Left renal cortex interstitium (tissue), 4 donors: ENCODE results near the gene KNDC1. TPM values are rescaled to one million over a fixed set of nuclear protein-coding genes. Genes with fewer than 3 reads are reported as not detected.
"Not testable (repeated sequence)": the region's sequence is repeated elsewhere in the genome, so short reads cannot be mapped to it uniquely, and the experiment has no call there.

Experiments
- DNase-seq, 4 donors: peaks; one replicate each; pipeline ENCODE4 v3.0.0-alpha.2; 2013; ENCODE audit warnings: low read depth in 4 of 4, low spot score in 2 of 4, missing footprints in 1 of 4
- polyA plus RNA-seq, 4 donors: library from polyadenylated mRNA; unstranded; fragments of 120-200 nt; gene quantifications; one replicate each; pipeline ENCODE4 v1.2.1, GENCODE V29; 2013; ENCODE audit not compliant: insufficient read length in 4 of 4

KNDC1 gene
- polyA plus RNA-seq, 4 donors: 4.5 to 11.4 (median 8.2) TPM

GRCh38 chr10:133141144-133141957, 18.7 kb upstream of the KNDC1 start:
- DNase-seq: no peak

DNA sequence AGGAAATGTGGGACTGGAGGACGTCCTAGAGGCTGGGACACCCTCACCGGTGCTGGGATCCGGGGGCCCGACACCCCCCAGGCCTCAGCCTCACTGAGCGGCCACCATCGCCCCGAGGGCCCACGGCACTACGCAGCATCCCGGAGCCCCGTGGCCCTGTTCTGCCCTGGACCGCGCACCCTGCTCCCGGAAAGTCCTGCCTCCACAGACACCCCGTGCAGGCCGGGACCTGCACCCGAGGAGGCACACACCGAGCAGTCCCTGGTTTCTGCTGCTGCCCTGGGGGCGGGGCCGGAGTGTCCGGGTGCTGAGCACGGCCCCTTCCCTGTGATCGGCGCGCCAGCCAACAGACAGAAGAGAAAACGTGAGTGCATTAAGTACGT, 18.1 kb upstream of the KNDC1 start:
- DNase-seq: no peak

GRCh38 chr10:133142523-133143199, 17.4 kb upstream of the KNDC1 start:
- no peak for DNase-seq

DNA sequence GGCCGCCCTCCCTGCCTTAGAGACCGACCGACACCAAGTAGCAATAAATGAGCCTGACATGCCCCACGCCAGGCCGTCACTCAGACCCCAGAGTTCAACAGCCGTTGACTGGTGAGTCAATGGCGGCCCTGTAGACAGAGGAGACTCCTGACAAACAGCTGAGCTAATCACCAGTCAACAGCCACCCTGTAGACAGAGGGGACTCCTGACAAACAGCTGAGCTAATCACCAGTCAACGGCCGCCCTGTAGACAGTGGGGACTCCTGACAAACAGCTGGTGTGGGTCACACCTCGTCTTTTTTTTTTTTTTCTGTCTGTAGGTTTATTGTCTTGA, 16.9 kb upstream of the KNDC1 start:
- no peak for DNase-seq

- no peak for DNase-seq
Observed at GRCh38 chr10:133143546-133143945, 16.5 kb upstream of the KNDC1 start.

- no peak for DNase-seq
Observed at GRCh38 chr10:133144771-133145170, 15.2 kb upstream of the KNDC1 start.

GRCh38 chr10:133150226-133150625, 9.8 kb upstream of the KNDC1 start:
- no peak for DNase-seq

- DNase-seq: no peak
Observed at GRCh38 chr10:133150656-133151055, 9.4 kb upstream of the KNDC1 start.

DNA sequence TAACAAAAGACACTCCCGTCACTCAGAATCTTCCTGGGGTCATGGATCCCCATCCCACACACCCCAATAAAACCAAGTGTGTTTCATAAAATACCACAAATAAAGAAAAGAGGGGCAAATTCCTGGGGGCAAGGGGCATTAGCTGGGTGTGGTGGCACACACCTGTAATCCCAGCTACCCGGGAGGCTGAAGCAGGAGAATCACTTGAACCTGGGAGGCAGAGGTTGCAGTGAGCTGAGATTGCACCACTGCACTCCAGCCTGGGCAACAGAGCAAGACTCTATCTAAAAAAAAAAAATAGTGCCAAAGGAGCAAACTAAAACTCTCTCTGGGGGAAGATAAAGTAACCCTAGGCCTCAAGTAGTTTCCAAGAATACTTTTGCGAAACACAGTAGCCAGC, 8.9 kb upstream of the KNDC1 start:
- DNase-seq: not testable (repeated sequence)

DNA sequence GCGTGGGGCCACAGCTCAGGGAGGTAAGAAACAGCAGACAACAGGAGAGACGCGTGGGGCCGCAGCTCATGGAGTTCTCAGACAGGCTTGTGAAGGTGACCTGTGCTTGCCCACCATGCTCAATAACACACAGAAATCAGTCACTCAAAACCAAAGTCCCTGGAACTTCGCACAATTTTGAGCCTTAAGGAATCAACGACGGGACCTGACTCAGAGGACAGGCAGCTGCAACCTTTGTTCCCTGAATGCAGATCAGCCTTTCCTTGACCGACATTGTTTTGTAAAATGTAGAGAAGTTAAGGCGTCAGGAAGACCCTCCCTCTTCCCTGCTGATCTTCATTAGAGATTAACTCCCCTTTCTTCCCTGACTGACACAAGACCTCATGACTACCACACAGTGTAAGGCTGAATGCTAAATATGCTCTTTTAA, 8.5 kb upstream of the KNDC1 start:
- DNase-seq: no peak

- no peak for DNase-seq
Observed at GRCh38 chr10:133154411-133154810, 5.6 kb upstream of the KNDC1 start.

DNA sequence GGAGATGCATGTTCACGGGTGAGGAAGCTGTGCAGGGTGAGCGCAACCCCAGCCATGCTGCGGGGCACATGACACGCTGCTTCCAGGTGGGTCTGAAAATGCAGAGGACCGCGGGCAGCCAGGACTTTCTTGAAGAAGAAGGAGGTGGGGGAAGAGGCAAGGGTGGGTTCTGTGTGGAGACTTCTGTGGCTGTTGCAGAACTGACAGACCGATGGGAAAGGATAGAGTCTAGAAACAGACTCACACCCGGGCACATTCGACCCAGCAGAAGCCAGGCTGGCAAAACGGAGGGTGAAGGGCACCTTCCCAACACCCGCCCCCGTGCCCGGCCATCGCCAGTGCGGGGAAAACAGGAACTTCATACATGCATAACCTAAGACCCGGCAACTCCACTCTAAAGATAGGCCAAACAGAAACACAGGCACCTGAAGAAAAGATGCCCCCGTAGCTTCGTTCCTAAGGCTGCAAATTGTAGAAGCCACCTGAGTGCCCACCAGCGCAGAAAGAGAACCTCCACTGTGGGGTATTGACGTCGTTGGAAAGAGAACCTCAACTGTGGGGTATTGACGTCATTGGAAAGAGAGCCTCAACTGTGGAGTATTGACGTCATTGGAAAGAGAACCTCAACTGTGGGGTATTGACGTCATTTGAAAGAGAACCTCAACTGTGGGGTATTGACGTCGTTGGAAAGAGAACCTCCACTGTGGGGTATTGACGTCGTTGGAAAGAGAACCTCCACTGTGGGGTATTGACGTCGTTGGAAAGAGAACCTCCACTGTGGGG, 4.8 kb upstream of the KNDC1 start:
- DNase-seq: no peak

DNA sequence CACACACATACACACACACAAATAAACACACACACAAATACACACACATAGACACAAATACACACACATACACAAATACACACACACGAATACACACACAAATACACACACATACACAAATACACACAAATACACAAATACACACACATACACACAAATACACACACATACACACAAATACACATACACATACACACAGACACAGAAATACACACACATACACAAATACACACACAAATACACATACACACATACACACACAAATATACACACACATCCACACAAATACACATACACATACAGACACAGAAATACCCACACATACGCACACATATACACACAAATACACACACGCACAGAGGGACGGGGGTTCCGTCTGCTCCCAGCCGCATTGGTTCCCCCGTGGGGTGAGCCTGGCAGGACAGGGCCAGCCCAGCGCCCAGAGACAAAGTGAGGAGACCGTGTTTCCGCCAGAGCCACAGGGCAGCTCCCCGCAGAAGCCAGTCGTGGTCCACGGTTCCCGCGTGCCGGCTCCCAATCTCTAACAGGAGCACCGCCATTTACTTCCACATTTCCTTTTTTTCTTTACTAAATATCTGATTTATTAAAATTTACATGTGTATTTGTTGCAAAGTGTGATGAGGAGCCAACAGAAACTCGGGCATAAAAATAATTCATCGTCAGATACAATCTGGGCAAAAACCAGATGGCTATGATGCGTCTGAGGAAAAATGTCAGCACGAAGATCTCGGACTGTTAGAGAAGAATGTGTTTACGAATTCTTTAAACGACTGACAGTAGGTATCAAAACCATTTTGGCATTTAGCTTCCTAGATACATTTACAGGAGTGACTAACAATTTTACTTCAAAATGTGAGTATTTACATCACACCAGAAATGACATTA, 3.1 kb upstream of the KNDC1 start:
- no peak for DNase-seq

DNA sequence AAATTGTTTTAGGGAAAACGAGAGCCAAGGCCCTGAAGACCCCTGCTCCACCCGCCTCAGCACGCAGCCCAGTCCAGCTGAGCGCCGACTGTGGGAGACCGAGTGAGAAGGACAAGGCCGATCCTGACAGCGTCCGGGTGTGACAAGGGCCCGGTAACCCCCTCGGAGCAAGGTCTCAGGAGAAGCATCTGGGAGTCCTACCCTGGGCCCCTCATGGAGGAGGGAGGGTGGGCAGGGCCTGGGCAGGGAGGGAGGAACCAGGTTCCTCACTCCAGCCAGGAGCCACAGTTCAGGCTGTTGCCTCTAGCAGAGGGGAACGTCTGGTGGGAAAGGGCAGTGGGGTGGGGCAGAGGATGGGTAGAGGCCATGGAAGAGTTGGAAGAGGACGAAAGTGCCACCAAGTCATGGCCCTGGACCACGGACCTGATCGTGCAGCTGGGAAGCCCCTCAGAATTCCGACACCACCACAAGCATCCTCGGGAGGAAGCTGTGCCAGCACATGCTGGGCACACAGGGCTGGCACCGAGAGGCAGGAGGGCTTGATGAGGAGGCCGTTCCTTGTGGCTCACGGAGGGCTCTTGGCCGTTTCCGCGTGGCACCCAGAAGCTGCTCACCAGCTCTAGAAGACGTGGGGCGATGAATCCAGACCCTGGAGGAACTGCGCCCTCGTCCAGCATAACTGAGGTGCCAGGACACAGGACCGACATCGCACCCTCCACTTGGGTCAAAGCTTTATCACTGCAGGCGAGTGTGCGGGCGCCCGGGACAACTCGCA, 2.2 kb upstream of the KNDC1 start:
- DNase-seq: no peak

DNA sequence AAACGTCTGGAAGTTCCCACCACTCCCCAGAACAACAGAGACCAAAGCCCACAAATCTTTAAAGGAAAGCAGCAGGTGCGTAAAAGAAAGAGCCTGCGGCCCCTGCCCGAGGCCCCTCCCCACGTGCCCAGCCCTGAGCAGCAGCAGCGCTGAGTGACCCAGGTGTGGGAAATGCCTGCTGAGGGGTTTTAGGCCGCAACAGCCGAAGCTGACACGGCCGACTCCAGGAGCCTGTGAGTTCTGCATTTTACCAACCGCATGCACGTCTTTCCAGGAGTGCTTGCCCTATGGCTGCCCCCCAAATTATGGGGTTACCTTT, 1.6 kb upstream of the KNDC1 start:
- DNase-seq: no peak

GRCh38 chr10:133158756-133159610, 1.0 kb upstream of the KNDC1 start:
- DNase-seq: peak in 1 of 4 donors; percentile 43

GRCh38 chr10:133159611-133159949, 439 bp upstream of the KNDC1 start:
- no peak for DNase-seq

DNA sequence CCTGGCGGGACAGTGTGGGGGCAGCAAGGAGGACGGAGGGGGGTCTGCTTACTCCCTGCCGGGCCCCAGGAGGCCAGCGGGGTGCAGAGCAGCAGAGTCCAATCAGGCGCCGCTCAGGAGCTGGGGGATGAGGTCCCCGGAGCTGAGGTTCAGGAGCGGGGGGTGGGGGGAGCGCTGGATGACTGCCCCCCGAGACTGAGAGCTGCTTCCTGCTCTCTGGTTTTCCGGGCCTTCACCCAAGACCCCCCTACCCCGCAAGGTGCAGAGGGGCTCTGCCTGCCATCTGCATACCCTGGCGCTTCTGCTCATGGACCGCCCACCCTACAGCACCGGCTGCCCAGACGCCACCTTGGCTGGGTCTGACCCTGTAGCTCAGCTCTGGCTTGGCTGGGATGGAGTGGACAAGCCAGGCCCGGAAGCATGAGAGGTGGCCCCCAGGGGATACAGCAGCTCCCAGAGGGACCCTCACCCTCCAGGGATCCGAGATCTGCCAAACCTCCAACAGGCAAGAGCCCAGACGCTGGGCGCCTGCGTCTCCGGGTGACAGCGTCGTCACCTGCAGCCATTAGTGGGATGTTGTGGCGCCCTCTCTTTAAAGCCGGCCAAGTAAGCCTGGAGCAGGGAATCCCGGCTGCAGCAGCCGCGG, 930 bp downstream of the KNDC1 start:
- no peak for DNase-seq
